CD4-positive, CD25-positive, alpha-beta regulatory T cell (primary cell): Measurements from ENCODE around the gene CTDSP2. TPM values are rescaled to one million over a fixed set of nuclear protein-coding genes. Genes with fewer than 3 reads are reported as not detected.
"Not testable (repeated sequence)": the region's sequence is repeated elsewhere in the genome, so short reads cannot be mapped to it uniquely, and the experiment has no call there.

Experiments
- ATAC-seq, 2 donors: fragments of 150-1000 bp; cut with Tn5 transposase; one replicate each; pipeline ENCODE4 v1.10.0; 2021; ENCODE audit warnings: low read depth in 2 of 2, moderate number of reproducible peaks in 2 of 2, moderate library complexity in 1 of 2
- DNase-seq, 3 donors: peaks; one replicate each; pipeline versions ENCODE4 v3.0.0 to v3.0.0-alpha.2; 2012 to 2022; ENCODE audit warnings: mixed read lengths in 1 of 3
- H3K27ac ChIP-seq: one replicate; pipeline ENCODE4 v1.7.0; 2013; ENCODE audit warnings: mild to moderate bottlenecking, low read length; ENCODE audit not compliant: insufficient read depth, poor library complexity, severe bottlenecking
- H3K27me3 ChIP-seq: one replicate; pipeline ENCODE4 v1.7.0; 2013; ENCODE audit warnings: low read length; ENCODE audit not compliant: control insufficient read depth, insufficient read depth
- H3K36me3 ChIP-seq: one replicate; pipeline ENCODE4 v1.7.0; 2013; ENCODE audit warnings: mild to moderate bottlenecking, low read length, moderate library complexity; ENCODE audit not compliant: control insufficient read depth, insufficient read depth
- H3K4me1 ChIP-seq: 2 replicates; pipeline ENCODE4 v1.7.0; 2013; ENCODE audit warnings: mild to moderate bottlenecking, low read length; ENCODE audit not compliant: insufficient read depth, control insufficient read depth, poor library complexity, severe bottlenecking
- H3K4me3 ChIP-seq: one replicate; pipeline ENCODE4 v1.7.0; 2013; ENCODE audit warnings: low read depth, mild to moderate bottlenecking, low read length, moderate library complexity
- H3K9me3 ChIP-seq, 2 experiments: 1 replicate in 1 of 2; 2 replicates in 1 of 2; pipeline ENCODE4 v1.7.0; 2013; ENCODE audit warnings: low read length in 2 of 2, mild to moderate bottlenecking in 1 of 2, moderate library complexity in 1 of 2; ENCODE audit not compliant: control insufficient read depth in 2 of 2
- H3K27ac Mint-ChIP-seq, 3 donors: one replicate each; pipeline ENCODE4 v1.8.0; 2020 to 2022; ENCODE audit warnings: mild to moderate bottlenecking in 3 of 3, mixed read lengths in 3 of 3, moderate library complexity in 2 of 3
- H3K27me3 Mint-ChIP-seq: one replicate; pipeline ENCODE4 v1.8.0; 2022; ENCODE audit warnings: mild to moderate bottlenecking, mixed read lengths
- H3K36me3 Mint-ChIP-seq: one replicate; pipeline ENCODE4 v1.8.0; 2020; ENCODE audit warnings: mixed read lengths
- H3K4me1 Mint-ChIP-seq, 4 donors: one replicate each; pipeline ENCODE4 v1.8.0; 2020 to 2022; ENCODE audit warnings: mixed read lengths in 4 of 4, mild to moderate bottlenecking in 1 of 4
- H3K4me3 Mint-ChIP-seq, 4 donors: one replicate each; pipeline ENCODE4 v1.8.0; 2020 to 2022; ENCODE audit warnings: mild to moderate bottlenecking in 4 of 4, mixed read lengths in 4 of 4, moderate library complexity in 3 of 4
- H3K9me3 Mint-ChIP-seq, 7 donors: one replicate each; pipeline ENCODE4 v1.8.0; 2020 to 2022; ENCODE audit warnings: mixed read lengths in 7 of 7, mild to moderate bottlenecking in 3 of 7, moderate library complexity in 2 of 7
- polyA plus RNA-seq, 4 donors: library from polyadenylated mRNA; unstranded; fragments of 300-500 nt; fragmentation: Illumina TruSeq; gene quantifications; one replicate each; pipeline ENCODE4 v1.2.3, GENCODE V29; 2021
- total RNA-seq: library from RNA; stranded (reverse); gene quantifications from one replicate; pipeline ENCODE4 v1.2.3, GENCODE V29; 2022

Gene CTDSP2
- total and polyA plus RNA-seq, 5 donors from 2014 or later, result 45.7 to 121 (median 52.6) TPM

GRCh38 chr12:57891542-57892228 is 45.2 kb upstream of the CTDSP2 start:
- Mint-ChIP-seq H3K4me1 (peaks cover 3 to 33% (median 16%) of the 10 kb centered on the region in 4 donors), H3K27me3 (peaks cover 6% of the 10 kb centered on the region), H3K27ac (peak overlapping the region in 2 of 3 donors; percentile 0 to 58), H3K36me3 (no peaks in the 10 kb centered on the region), H3K4me3 (peak overlapping the region in 1 of 4 donors; percentile 3), H3K9me3 (peaks cover 0 to 1% (median 0%) of the 10 kb centered on the region in 7 donors)
- no peaks in the 10 kb centered on the region for H3K9me3 ChIP-seq
- no peak overlapping the region for H3K27ac ChIP-seq
- no peak for DNase-seq
- H3K36me3 ChIP-seq, result no peaks in the 10 kb centered on the region
- no peak overlapping the region for H3K4me3 ChIP-seq
- no peak for ATAC-seq
- H3K27me3 ChIP-seq, result no peaks in the 10 kb centered on the region
- H3K4me1 ChIP-seq, result peaks cover 28% of the 10 kb centered on the region

- Mint-ChIP-seq H3K4me1 (peaks cover 5 to 27% (median 12%) of the 10 kb centered on the region in 4 donors), H3K4me3 (peak overlapping the region in 1 of 4 donors; percentile 32), H3K9me3 (peaks cover 0 to 1% (median 0%) of the 10 kb centered on the region in 7 donors), H3K36me3 (no peaks in the 10 kb centered on the region), H3K27me3 (peaks cover 6% of the 10 kb centered on the region), H3K27ac (peak overlapping the region in 1 of 3 donors; percentile 63)
- Histone ChIP-seq H3K27me3 (no peaks in the 10 kb centered on the region), H3K4me1 (peaks cover 16% of the 10 kb centered on the region), H3K36me3 (no peaks in the 10 kb centered on the region), H3K4me3 (no peak overlapping the region), H3K27ac (no peak overlapping the region), H3K9me3 (peaks cover 0 to 5% of the 10 kb centered on the region in 2 experiments)
- DNase-seq (no peak), ATAC-seq (no peak)
Observed at GRCh38 chr12:57890191-57891115, 43.9 kb upstream of the CTDSP2 start.

GRCh38 chr12:57889500-57889989 is 43.0 kb upstream of the CTDSP2 start:
- Mint-ChIP-seq H3K27me3 (peaks cover 6% of the 10 kb centered on the region), H3K27ac (no peak overlapping the region), H3K36me3 (no peaks in the 10 kb centered on the region), H3K4me1 (peaks cover 4 to 18% (median 7%) of the 10 kb centered on the region in 4 donors), H3K9me3 (peaks cover 0 to 1% (median 0%) of the 10 kb centered on the region in 7 donors), H3K4me3 (no peak overlapping the region)
- no peak for DNase-seq
- H3K4me1 ChIP-seq, result peaks cover 14% of the 10 kb centered on the region
- H3K27me3 ChIP-seq, result no peaks in the 10 kb centered on the region
- no peaks in the 10 kb centered on the region for H3K36me3 ChIP-seq
- ATAC-seq, result no peak
- no peak overlapping the region for H3K27ac ChIP-seq
- H3K4me3 ChIP-seq, result no peak overlapping the region
- peaks cover 0 to 10% of the 10 kb centered on the region in 2 experiments for H3K9me3 ChIP-seq

GRCh38 chr12:57888409-57889157 is 42.1 kb upstream of the CTDSP2 start:
- Histone ChIP-seq H3K4me1 (peaks cover 10% of the 10 kb centered on the region), H3K4me3 (no peak overlapping the region), H3K36me3 (no peaks in the 10 kb centered on the region), H3K9me3 (peaks cover 0 to 10% of the 10 kb centered on the region in 2 experiments), H3K27me3 (no peaks in the 10 kb centered on the region), H3K27ac (no peak overlapping the region)
- DNase-seq (peak in 1 of 3 donors; percentile 46), ATAC-seq (peak in 1 of 2 donors; percentile 58)
- H3K9me3 Mint-ChIP-seq, result peaks cover 0 to 3% (median 0%) of the 10 kb centered on the region in 7 donors
- H3K27ac Mint-ChIP-seq, result no peak overlapping the region
- no peak overlapping the region for H3K4me3 Mint-ChIP-seq
- peaks cover 2 to 17% (median 6%) of the 10 kb centered on the region in 4 donors for H3K4me1 Mint-ChIP-seq
- peaks cover 8% of the 10 kb centered on the region for H3K27me3 Mint-ChIP-seq
- H3K36me3 Mint-ChIP-seq, result peaks cover 3% of the 10 kb centered on the region

GRCh38 chr12:57887631-57888408 is 41.3 kb upstream of the CTDSP2 start:
- Mint-ChIP-seq H3K9me3 (peaks cover 0 to 5% (median 0%) of the 10 kb centered on the region in 7 donors), H3K4me1 (peaks cover 2 to 17% (median 6%) of the 10 kb centered on the region in 4 donors), H3K27me3 (peaks cover 15% of the 10 kb centered on the region), H3K4me3 (no peak overlapping the region), H3K27ac (no peak overlapping the region), H3K36me3 (peaks cover 6% of the 10 kb centered on the region)
- peaks cover 0 to 10% of the 10 kb centered on the region in 2 experiments for H3K9me3 ChIP-seq
- ATAC-seq (no peak), DNase-seq (no peak)
- H3K27me3 ChIP-seq, result peaks cover 3% of the 10 kb centered on the region
- H3K4me3 ChIP-seq, result no peak overlapping the region
- H3K27ac ChIP-seq, result no peak overlapping the region
- peaks cover 10% of the 10 kb centered on the region for H3K4me1 ChIP-seq
- no peaks in the 10 kb centered on the region for H3K36me3 ChIP-seq

- H3K27ac ChIP-seq, H3K4me3 ChIP-seq, H3K9me3 Mint-ChIP-seq, H3K4me1 ChIP-seq, H3K36me3 ChIP-seq, DNase-seq, H3K4me3 Mint-ChIP-seq, H3K27me3 ChIP-seq, H3K36me3 Mint-ChIP-seq, ATAC-seq: not testable (repeated sequence)
- Mint-ChIP-seq H3K27ac (peak overlapping the region in 2 of 3 donors; percentile 18 to 78), H3K4me1 (peaks cover 2 to 17% (median 6%) of the 10 kb centered on the region in 4 donors), H3K27me3 (peaks cover 17% of the 10 kb centered on the region)
- H3K9me3 ChIP-seq, result peaks cover 0 to 10% of the 10 kb centered on the region in 2 experiments
Observed at GRCh38 chr12:57886964-57887363, 40.4 kb upstream of the CTDSP2 start.
